Ureter (tissue), 1 donor: ENCODE measurements around the gene ELF5. TPM values are rescaled to one million over a fixed set of nuclear protein-coding genes. Genes with fewer than 3 reads are reported as not detected.

Experiments
- DNase-seq: peaks from one replicate; pipeline ENCODE4 v3.0.0-alpha.2; 2020; ENCODE audit warnings: low spot score
- total RNA-seq: library from RNA; stranded (reverse); gene quantifications from one replicate; pipeline ENCODE4 v1.2.4, GENCODE V29; 2023
- donor health status: DM: yes; HTN: yes; CAD: no.

Gene ELF5
- total RNA-seq, 1 donor from 2014 or later: 70.3 TPM

GRCh38 chr11:34522188-34522587 lies 8.6 kb upstream of the ELF5 start:
- DNase-seq: no peak

- DNase-seq: no peak
Observed at GRCh38 chr11:34521265-34521664, 7.7 kb upstream of the ELF5 start.

- no peak for DNase-seq
Observed at GRCh38 chr11:34519595-34520235, 6.1 kb upstream of the ELF5 start.

GRCh38 chr11:34516247-34517040 lies 2.9 kb upstream of the ELF5 start:
- no peak for DNase-seq

GRCh38 chr11:34514597-34514996 lies 1.0 kb upstream of the ELF5 start:
- no peak for DNase-seq

GRCh38 chr11:34512840-34513681 lies 533 bp downstream of the ELF5 start:
- DNase-seq: peak; percentile 74

GRCh38 chr11:34510673-34511072 lies 2.9 kb downstream of the ELF5 start:
- DNase-seq: no peak

- DNase-seq: no peak
Observed at GRCh38 chr11:34510218-34510617, 3.4 kb downstream of the ELF5 start.

GRCh38 chr11:34509336-34509876 lies 4.2 kb downstream of the ELF5 start:
- DNase-seq: no peak

GRCh38 chr11:34508524-34508923 lies 5.1 kb downstream of the ELF5 start:
- DNase-seq: no peak

GRCh38 chr11:34507610-34508009 lies 6.0 kb downstream of the ELF5 start:
- DNase-seq: no peak

GRCh38 chr11:34507156-34507555 lies 6.4 kb downstream of the ELF5 start:
- no peak for DNase-seq

GRCh38 chr11:34505874-34506273 lies 7.7 kb downstream of the ELF5 start:
- no peak for DNase-seq

GRCh38 chr11:34502949-34503348 lies 10.6 kb downstream of the ELF5 start:
- DNase-seq: no peak

GRCh38 chr11:34501949-34502348 lies 11.6 kb downstream of the ELF5 start:
- DNase-seq: no peak

- no peak for DNase-seq
Observed at GRCh38 chr11:34501500-34501899, 12.1 kb downstream of the ELF5 start.

- no peak for DNase-seq
Observed at GRCh38 chr11:34499719-34500500, 13.7 kb downstream of the ELF5 start.

GRCh38 chr11:34495724-34496377 lies 17.7 kb downstream of the ELF5 start:
- DNase-seq: no peak

- no peak for DNase-seq
Observed at GRCh38 chr11:34495239-34495723, 18.3 kb downstream of the ELF5 start.

GRCh38 chr11:34493926-34494595 lies 19.5 kb downstream of the ELF5 start:
- DNase-seq: no peak
